ENCODE measurements around the gene RPS16. TPM values are rescaled to one million over a fixed set of nuclear protein-coding genes. Genes with fewer than 3 reads are reported as not detected.

RPS16 gene
- total and polyA plus RNA-seq, 2 of the 8 experiments (the other 6 are each of a cell fraction or from before 2014, with no cell fraction given) = 2,433 to 7,810 TPM

GRCh38 chr19:39390451-39390750, 45.3 kb downstream of the RPS16 start:
- no peak overlapping the region for H4K8ac ChIP-seq (ENCODE audit: extremely low read depth, insufficient read depth, low read length)
- H3K4me2 ChIP-seq (ENCODE audit: insufficient read depth in 1 of 2, low read depth in 2 of 2, low read length in 2 of 2) = peak overlapping the region; percentile 69 to 76
- no peak for FAIRE-seq
- no peaks in the 10 kb centered on the region for H3K9me3 ChIP-seq (ENCODE audit: insufficient read depth in 2 of 2, low read depth in 1 of 2, low read length in 1 of 2)
- no peak overlapping the region for H2BK12ac ChIP-seq (ENCODE audit: low read depth, low read length)
- H2BK15ac ChIP-seq (ENCODE audit: low read length) = no peak overlapping the region; the same call in 1 of the 2 replicates
- no peak for DNase-seq (ENCODE audit: low read depth in 1 of 2, low spot score in 2 of 2)
- no peak overlapping the region for H3K56ac ChIP-seq (replicated peaks; ENCODE audit: insufficient read length, low read depth, low read length)
- no peaks in the 10 kb centered on the region for H3K27me3 ChIP-seq (replicated peaks in 1 of 4; ENCODE audit: control insufficient read depth in 3 of 4, extremely low read depth in 1 of 4, insufficient read depth in 3 of 4, low read length in 3 of 4)
- peaks cover 2 to 10% (median 7%) of the 10 kb centered on the region in 4 experiments for H3K4me1 ChIP-seq (replicated peaks in 1 of 4; ENCODE audit: control insufficient read depth in 3 of 4, insufficient read depth in 4 of 4, low read length in 3 of 4)
- peak overlapping the region; percentile 85 to 97 (median 94) for H3K4me3 ChIP-seq (ENCODE audit: extremely low read depth in 1 of 4, insufficient read depth in 2 of 4, low read depth in 3 of 4, low read length in 4 of 4)
- H4K5ac ChIP-seq (ENCODE audit: insufficient read length, low read depth, low read length) = peak overlapping the region; percentile 97
- no peak overlapping the region for H2BK20ac ChIP-seq (ENCODE audit: low read length)
- peak overlapping the region; percentile 99 for H3K27ac ChIP-seq (ENCODE audit: low read depth, low read length)
- H3K23ac ChIP-seq (ENCODE audit: insufficient read length) = no peak overlapping the region
- H3K79me1 ChIP-seq (ENCODE audit: low read depth, low read length) = peaks cover 5% of the 10 kb centered on the region
- CTCF ChIA-PET (ENCODE audit: partially characterized antibody) = interaction anchor here (3.7 kb wide), 1 partner anchor 21 kb away, joined by 13 read pairs; the partner anchor contains the start of gene PLEKHG2
- no peak overlapping the region for H3K4ac ChIP-seq (replicated peaks; ENCODE audit: insufficient read length, low read depth, low read length)
- H2BK120ac ChIP-seq (replicated peaks; ENCODE audit: low read depth, low read length) = no peak overlapping the region
- H3K79me2 ChIP-seq (ENCODE audit: control insufficient read depth in 1 of 2, insufficient read depth in 2 of 2, low read length in 2 of 2) = peaks cover 0 to 14% of the 10 kb centered on the region in 2 experiments; a peak in 2 of 4 replicates
- H3K23me2 ChIP-seq (ENCODE audit: low read depth, low read length) = peaks cover 2% of the 10 kb centered on the region; the same call in 1 of the 2 replicates
- H3K9ac ChIP-seq (replicated peaks in 1 of 4; ENCODE audit: extremely low read depth in 1 of 4, low read depth in 3 of 4, low read length in 3 of 4) = peak overlapping the region; percentile 81 to 99 (median 90)
- peak overlapping the region; percentile 45 for H4K91ac ChIP-seq (replicated peaks; ENCODE audit: insufficient read length, low read length)
- WGBS, 2 experiments (ENCODE audit: extremely low coverage in 1 of 2, insufficient coverage in 1 of 2, insufficient read length in 1 of 2, insufficient replicate concordance in 2 of 2, low coverage in 1 of 2, low lambda C conversion rate in 2 of 2, missing lambda C conversion rate in 1 of 2) = 1% methylated on average over 10 of the region's 10 CpGs; no CpG with 5 or more reads in 1 of the 2 experiments
- H2AFZ ChIP-seq (ENCODE audit: low read length) = peak overlapping the region; percentile 13; the same call in 1 of the 2 replicates
- POLR2A ChIA-PET (ENCODE audit: partially characterized antibody) = interaction anchor here (0.6 to 12.2 kb wide), 30 partner anchors 9 to 306 kb away, joined by 3 to 234 read pairs (median 8); partner anchors contain the start of genes EID2B, PLEKHG2, RPS16 and SAMD4B
- H2BK5ac ChIP-seq (ENCODE audit: low read depth, low read length) = peak overlapping the region; percentile 97; the same call in 1 of the 2 replicates
- peaks cover 5 to 40% (median 20%) of the 10 kb centered on the region in 4 experiments; a peak in 6 of 8 replicates for H3K36me3 ChIP-seq (ENCODE audit: control insufficient read depth in 2 of 4, insufficient read depth in 4 of 4, low read length in 3 of 4)
- peak overlapping the region; percentile 99; the same call in 1 of the 2 replicates for H3K18ac ChIP-seq (ENCODE audit: extremely low read depth, low read length)
- H3K14ac ChIP-seq (ENCODE audit: insufficient read length) = no peak overlapping the region
- peaks cover 0 to 7% of the 10 kb centered on the region in 2 experiments for H4K20me1 ChIP-seq (replicated peaks in 1 of 2; ENCODE audit: control insufficient read depth in 1 of 2, insufficient read depth in 2 of 2, low read length in 2 of 2)
- no peak overlapping the region for H2AK5ac ChIP-seq (ENCODE audit: low read depth, low read length)
- peak; percentile 60; the same call in 1 of the 2 replicates for TF ChIP-seq JUND (IDR thresholded peaks at IDR 0.05; ENCODE audit: low read length)
- peak; percentile 99 for TF ChIP-seq CREB1 (IDR thresholded peaks at IDR 0.05)
- peak; percentile 52; the same call in 1 of the 2 replicates for TF ChIP-seq BRCA1 (IDR thresholded peaks at IDR 0.05; ENCODE audit: low read depth, low read length)
- TF ChIP-seq CTCF (IDR thresholded peaks at IDR 0.05; ENCODE audit: control extremely low read depth in 1 of 3, insufficient read depth in 1 of 3, low read depth in 1 of 3, low read length in 3 of 3) = no peak
- TF ChIP-seq TAF7 (optimal IDR thresholded peaks at IDR 0.05; ENCODE audit: borderline replicate concordance, low read depth, low read length) = peak; percentile 2
- peak; percentile 67 for TF ChIP-seq SAP30 (IDR thresholded peaks at IDR 0.05; ENCODE audit: insufficient read depth, insufficient replicate concordance, low read length)
- TF ChIP-seq SP1 (IDR thresholded peaks at IDR 0.05; ENCODE audit: low read depth, low read length) = 0 out of 2 replicates have a peak, but pooled peaks have one; percentile 64
- TF ChIP-seq ATF2 (IDR thresholded peaks at IDR 0.05; ENCODE audit: low read length) = no peak

Measured in H1 (cell line).